ENCODE results near the gene DEAF1.

- TF ChIP-seq, protein P1, sequence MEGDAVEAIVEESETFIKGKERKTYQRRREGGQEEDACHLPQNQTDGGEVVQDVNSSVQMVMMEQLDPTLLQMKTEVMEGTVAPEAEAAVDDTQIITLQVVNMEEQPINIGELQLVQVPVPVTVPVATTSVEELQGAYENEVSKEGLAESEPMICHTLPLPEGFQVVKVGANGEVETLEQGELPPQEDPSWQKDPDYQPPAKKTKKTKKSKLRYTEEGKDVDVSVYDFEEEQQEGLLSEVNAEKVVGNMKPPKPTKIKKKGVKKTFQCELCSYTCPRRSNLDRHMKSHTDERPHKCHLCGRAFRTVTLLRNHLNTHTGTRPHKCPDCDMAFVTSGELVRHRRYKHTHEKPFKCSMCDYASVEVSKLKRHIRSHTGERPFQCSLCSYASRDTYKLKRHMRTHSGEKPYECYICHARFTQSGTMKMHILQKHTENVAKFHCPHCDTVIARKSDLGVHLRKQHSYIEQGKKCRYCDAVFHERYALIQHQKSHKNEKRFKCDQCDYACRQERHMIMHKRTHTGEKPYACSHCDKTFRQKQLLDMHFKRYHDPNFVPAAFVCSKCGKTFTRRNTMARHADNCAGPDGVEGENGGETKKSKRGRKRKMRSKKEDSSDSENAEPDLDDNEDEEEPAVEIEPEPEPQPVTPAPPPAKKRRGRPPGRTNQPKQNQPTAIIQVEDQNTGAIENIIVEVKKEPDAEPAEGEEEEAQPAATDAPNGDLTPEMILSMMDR (IDR thresholded peaks at IDR 0.05), result no peak
- TF ChIP-seq POLR2A (IDR thresholded peaks at IDR 0.05), result no peak
Observed at GRCh38 chr11:643849-644738, 50.9 kb downstream of the DEAF1 start.
